Measurements from ENCODE around the gene ZNF768.
"Not testable (repeated sequence)": the region's sequence is repeated elsewhere in the genome, so short reads cannot be mapped to it uniquely, and the experiment has no call there.

ZNF768 gene

DNA sequence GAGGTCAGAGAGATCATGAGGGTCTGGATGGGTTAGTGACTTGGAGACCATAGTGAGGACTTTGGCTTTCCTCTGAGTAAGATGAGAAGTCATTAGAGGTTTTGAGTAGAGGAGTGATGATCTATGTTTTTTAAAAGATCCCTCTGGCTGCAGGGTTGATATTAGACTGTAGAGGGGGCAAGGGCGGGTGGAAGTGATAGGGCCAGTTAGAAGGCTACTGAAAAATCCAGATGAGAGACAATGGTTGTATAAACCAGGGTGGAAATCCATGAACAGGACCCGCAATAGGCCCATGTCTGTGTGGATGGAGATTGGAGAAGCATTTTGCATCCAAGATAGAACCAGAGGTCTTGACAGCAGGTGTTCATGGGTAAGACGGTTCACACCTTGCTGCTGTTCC lies 44.0 kb downstream of the ZNF768 start:
- ChIA-PET CTCF (interaction anchor here (0.9 kb wide), 1 partner anchor 33 kb away, joined by 3 read pairs; no protein-coding TSS in a partner anchor), POLR2A (ENCODE audit: low non-redundant PET) (no interaction called here)
- no peak overlapping the region for H3K27ac ChIP-seq
- DNase-seq (ENCODE audit: low spot score), result no peak
- TF ChIP-seq, protein P1, sequence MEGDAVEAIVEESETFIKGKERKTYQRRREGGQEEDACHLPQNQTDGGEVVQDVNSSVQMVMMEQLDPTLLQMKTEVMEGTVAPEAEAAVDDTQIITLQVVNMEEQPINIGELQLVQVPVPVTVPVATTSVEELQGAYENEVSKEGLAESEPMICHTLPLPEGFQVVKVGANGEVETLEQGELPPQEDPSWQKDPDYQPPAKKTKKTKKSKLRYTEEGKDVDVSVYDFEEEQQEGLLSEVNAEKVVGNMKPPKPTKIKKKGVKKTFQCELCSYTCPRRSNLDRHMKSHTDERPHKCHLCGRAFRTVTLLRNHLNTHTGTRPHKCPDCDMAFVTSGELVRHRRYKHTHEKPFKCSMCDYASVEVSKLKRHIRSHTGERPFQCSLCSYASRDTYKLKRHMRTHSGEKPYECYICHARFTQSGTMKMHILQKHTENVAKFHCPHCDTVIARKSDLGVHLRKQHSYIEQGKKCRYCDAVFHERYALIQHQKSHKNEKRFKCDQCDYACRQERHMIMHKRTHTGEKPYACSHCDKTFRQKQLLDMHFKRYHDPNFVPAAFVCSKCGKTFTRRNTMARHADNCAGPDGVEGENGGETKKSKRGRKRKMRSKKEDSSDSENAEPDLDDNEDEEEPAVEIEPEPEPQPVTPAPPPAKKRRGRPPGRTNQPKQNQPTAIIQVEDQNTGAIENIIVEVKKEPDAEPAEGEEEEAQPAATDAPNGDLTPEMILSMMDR (conservative IDR thresholded peaks at IDR 0.05; ENCODE audit: low read depth), result no peak; the same call in 1 of the 2 replicates

DNA sequence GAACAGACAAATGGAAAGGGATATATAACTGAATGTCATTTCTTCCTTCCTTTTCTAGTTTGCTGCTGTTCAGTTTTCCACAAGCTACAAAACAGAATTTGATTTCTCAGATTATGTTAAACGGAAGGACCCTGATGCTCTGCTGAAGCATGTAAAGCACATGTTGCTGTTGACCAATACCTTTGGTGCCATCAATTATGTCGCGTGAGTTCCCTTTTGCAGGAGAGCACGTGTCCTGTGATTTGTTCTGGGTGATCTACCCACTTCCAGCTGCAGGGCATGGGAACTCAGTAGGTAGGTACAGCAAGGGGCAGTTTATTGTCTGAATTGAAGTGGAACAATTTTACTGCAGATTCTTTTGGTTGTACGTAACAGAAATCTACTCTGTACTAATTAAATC lies 45.0 kb downstream of the ZNF768 start:
- CTCF ChIA-PET, result interaction anchor here (0.6 kb wide), 1 partner anchor 165 kb away, joined by 3 read pairs; no protein-coding TSS in a partner anchor

DNA sequence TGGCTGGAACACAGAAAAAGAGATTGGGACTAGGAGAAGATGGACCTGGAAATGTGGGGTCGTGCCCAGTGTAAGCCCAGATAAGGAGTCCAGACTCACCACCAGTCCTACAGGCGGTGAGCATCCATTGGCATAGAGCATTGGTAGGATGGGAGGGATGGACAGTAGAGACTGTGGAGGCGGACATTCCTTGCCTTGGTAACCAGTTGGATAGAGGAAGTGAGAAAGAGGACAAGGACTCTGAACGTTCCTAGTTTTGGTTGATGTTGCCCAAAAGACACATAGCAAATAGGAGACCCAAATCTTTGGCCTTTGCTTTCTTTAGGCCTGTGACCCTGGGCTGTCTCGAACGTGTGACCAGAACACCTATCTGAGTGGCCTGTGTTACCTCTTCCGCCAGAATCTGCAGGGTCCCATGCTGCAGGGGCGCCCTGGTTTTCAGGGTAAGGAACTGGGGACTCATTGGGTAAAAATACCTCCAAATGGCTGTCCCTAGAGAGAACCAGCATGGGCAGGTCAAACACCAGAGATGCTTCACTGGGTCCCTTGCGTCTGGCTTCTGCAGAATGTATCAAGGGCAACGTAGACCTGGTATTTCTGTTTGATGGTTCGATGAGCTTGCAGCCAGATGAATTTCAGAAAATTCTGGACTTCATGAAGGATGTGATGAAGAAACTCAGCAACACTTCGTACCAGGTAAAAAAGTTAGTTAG lies 47.4 kb downstream of the ZNF768 start:
- CTCF ChIA-PET, result no interaction called here
- POLR2A ChIA-PET (ENCODE audit: low non-redundant PET), result no interaction called here
- H3K27ac ChIP-seq, result no peak overlapping the region
- TF ChIP-seq, protein P1 (conservative IDR thresholded peaks at IDR 0.05; ENCODE audit: low read depth), result no peak
- DNase-seq (ENCODE audit: low spot score), result no peak

More for the DNA sequence above, 45.0 kb downstream of the ZNF768 start:
- POLR2A ChIA-PET (ENCODE audit: low non-redundant PET), result no interaction called here
- DNase-seq (ENCODE audit: low spot score), result no peak
- TF ChIP-seq, protein P1 (conservative IDR thresholded peaks at IDR 0.05; ENCODE audit: low read depth), result no peak
- no peak overlapping the region for H3K27ac ChIP-seq

DNA sequence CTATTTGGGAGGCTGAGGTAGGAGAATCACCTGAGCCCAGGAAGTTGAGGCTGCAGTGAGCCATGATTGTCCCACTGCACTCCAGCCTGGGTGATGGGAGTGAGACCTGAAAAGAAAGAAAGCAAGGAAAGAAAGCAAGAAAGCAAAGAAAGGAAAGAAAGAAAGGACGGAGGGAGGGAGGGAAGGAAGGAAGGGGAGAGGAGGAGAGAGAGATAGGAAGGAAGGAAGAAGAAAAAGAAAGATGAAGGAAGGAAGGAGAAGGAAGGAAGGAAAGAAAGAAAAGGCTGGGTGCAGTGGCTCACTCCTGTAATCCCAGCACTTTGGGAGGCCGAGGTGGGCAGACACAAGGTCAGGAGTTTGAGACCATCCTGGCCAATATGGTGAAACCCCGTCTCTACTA lies 48.6 kb downstream of the ZNF768 start:
- CTCF ChIA-PET; H3K27ac ChIP-seq; POLR2A ChIA-PET (ENCODE audit: low non-redundant PET); DNase-seq (ENCODE audit: low spot score): not testable (repeated sequence)

DNA sequence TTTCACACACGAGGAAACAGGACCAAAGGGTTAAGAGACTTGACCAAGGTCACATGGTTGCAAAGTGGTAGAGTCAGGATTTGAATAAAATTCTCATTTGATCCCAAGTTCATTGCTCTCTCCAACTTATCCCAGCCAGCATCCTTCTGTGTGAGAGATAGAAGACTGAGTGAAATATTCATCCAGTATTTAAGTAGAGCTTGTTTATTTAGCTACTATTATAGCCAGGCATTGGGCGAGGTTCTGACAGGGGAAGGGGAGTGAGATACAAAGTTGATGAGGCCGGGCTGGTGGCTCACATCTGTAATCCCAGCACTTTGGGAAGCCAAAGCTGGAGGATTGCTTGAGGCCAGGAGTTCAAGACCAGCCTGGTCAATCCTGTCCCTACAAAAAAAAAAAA lies 49.4 kb downstream of the ZNF768 start:
- no peak overlapping the region for H3K27ac ChIP-seq
- no peak for DNase-seq (ENCODE audit: low spot score)
- TF ChIP-seq, protein P1 (conservative IDR thresholded peaks at IDR 0.05; ENCODE audit: low read depth), result no peak
- CTCF ChIA-PET, result interaction anchor here (0.6 to 0.7 kb wide), 2 partner anchors 81 to 1383 kb away, joined by 4 read pairs; no protein-coding TSS in a partner anchor
- POLR2A ChIA-PET (ENCODE audit: low non-redundant PET), result no interaction called here

DNA sequence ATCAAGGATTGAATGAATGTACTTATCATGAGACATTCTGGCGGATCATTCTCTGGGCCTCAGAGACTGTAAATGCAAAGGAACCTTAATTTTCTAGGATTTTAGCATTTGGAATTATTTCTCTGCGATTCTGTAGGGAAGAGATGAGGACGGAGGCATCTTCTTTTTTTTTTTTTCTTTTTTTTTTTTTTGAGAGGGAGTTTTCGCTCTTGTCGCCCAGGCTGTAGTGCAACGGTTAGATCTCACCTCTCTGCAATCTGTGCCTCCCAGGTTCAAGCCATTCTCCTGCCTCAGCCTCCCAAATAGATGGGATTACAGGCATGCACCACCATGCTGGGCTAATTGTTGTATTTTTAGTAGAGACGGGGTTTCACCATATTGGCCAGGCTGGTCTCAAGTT lies 51.7 kb downstream of the ZNF768 start:
- TF ChIP-seq, protein P1 (conservative IDR thresholded peaks at IDR 0.05; ENCODE audit: low read depth), result no peak
- ChIA-PET CTCF (no interaction called here), POLR2A (ENCODE audit: low non-redundant PET) (interaction anchor here (0.6 kb wide), 1 partner anchor 13 kb away, joined by 3 read pairs; no protein-coding TSS in a partner anchor)

DNA sequence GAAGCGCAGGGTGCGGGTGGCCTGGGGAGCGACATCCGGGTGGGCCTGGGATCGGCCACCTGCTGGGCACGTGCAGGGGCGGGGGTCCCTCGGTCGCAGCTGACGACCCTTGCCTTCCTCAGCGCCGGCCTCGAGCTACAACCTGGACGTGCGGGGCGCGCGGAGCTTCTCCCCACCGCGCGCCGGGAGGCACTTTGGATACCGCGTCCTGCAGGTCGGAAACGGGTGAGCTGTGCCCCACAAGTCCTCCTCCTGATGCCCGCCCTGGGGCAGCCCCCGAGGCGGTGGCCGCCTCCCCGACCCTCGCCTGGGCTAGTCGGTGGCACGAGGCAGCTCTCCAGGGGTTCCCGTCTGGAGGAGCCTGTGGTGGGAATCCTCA lies 52.3 kb downstream of the ZNF768 start:
- no peak overlapping the region for H3K27ac ChIP-seq
- no peak for DNase-seq (ENCODE audit: low spot score)
- POLR2A ChIA-PET (ENCODE audit: low non-redundant PET), result no interaction called here

More for the DNA sequence above, 51.7 kb downstream of the ZNF768 start:
- no peak overlapping the region for H3K27ac ChIP-seq
- DNase-seq (ENCODE audit: low spot score), result no peak

More for the DNA sequence above, 52.3 kb downstream of the ZNF768 start:
- TF ChIP-seq, protein P1 (conservative IDR thresholded peaks at IDR 0.05; ENCODE audit: low read depth), result no peak
- CTCF ChIA-PET, result no interaction called here

Measured in RWPE1 (cell line).